ENCODE results near the gene DSCAM.

The DSCAM gene

DNA sequence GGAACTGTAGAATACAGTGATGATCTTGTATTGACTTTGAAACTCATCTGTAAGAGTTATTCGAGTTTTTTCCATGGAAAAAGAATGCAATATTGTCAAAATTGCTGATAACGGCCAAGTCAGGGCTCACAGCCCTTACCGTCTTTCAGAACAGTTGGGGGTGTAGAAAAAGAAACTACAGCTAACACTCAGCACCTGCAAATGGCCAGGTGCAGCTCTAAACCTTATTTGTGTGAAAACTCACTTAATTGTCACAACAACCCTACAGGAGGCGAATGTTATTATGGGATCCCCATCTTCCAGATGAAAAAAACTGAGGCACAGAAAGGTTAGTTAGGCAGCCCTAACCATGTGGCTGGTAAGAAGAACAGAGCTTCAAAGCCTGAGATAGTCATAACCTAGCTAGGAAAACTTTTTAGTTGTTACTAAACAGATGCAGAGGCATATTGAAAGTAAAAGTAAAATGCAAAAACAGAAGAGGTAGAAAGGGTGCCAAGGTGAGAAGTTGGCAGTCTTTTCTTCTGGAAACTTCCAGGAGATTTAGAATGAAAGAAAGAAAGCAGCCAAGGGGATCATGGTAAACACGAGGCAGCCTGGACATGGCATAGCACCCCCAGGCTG is 76.4 kb downstream of the DSCAM start:
- no peak for DNase-seq (ENCODE audit: low read depth in 4 of 4, low spot score in 1 of 4)

DNA sequence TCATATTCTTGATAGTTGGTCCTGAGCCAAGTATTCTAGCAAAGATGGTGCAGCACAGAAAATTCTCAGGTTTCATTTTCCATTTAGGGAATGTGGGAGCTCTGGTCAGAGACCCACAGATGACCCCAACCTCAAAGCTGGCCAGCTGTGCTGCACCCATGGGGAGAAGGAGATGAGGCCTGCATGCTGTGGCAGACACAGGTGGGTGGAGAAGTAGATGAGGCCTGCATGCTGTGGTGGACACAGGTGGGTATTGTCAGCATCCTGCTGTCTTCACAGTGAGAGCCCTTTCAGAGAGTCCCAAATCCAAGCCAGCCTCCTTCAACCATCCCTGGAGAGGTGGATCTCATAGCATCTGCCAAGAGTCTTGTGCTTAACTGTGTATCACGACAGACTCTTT is 77.7 kb downstream of the DSCAM start:
- DNase-seq (ENCODE audit: low read depth in 4 of 4, low spot score in 1 of 4), result no peak

GRCh38 chr21:40768056-40768455 is 78.9 kb downstream of the DSCAM start:
- DNase-seq (ENCODE audit: low read depth in 4 of 4, low spot score in 1 of 4), result no peak

- DNase-seq (ENCODE audit: low read depth in 4 of 4, low spot score in 1 of 4), result no peak
Observed at GRCh38 chr21:40766381-40766780, 80.6 kb downstream of the DSCAM start.

DNA sequence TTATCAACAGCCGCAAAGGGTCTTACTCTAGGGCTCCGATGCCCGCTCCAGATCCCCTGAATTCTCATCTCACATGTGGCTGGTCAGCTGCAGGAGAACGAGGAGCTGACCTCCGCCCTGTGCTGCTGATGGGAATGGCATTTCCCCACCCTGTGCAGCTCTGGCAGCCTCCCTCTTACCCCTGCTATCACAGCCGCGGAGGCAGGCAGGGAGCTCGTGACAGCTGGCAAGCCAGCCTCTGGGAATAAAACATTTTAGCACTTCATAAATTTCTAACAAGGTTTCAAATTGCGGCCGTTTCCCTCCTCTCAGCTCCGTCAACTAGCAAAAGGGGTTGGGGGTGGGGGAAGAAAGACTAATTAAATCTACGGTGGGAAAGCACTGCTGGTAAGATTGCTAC is 81.1 kb downstream of the DSCAM start:
- no peak for DNase-seq (ENCODE audit: low read depth in 4 of 4, low spot score in 1 of 4)

- no peak for DNase-seq (ENCODE audit: low read depth in 4 of 4, low spot score in 1 of 4)
Observed at GRCh38 chr21:40760821-40761220, 86.1 kb downstream of the DSCAM start.

- no peak for DNase-seq (ENCODE audit: low read depth in 4 of 4, low spot score in 1 of 4)
Observed at GRCh38 chr21:40759061-40759460, 87.9 kb downstream of the DSCAM start.

DNA sequence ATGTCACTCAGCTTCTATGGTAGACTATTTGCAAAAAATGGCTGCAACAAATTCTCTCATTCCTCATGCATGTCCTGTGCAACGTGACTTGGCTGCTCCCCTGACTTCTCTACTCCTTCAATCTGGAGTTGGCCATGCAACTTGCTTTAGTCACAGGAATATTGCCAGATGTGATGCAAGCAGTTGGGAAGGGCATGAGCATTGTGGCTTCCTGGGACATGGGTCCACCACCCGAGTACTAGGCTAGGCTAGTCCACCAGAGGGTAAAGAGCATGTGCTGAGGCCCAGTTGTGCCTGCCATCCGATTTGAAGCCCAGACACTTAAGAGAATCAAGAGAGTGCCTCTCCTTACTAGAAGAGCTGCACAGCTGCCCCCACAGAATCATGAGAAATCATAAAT is 89.6 kb downstream of the DSCAM start:
- no peak for DNase-seq (ENCODE audit: low read depth in 4 of 4, low spot score in 1 of 4)

- no peak for DNase-seq (ENCODE audit: low read depth in 4 of 4, low spot score in 1 of 4)
Observed at GRCh38 chr21:40754466-40754865, 92.5 kb downstream of the DSCAM start.

DNA sequence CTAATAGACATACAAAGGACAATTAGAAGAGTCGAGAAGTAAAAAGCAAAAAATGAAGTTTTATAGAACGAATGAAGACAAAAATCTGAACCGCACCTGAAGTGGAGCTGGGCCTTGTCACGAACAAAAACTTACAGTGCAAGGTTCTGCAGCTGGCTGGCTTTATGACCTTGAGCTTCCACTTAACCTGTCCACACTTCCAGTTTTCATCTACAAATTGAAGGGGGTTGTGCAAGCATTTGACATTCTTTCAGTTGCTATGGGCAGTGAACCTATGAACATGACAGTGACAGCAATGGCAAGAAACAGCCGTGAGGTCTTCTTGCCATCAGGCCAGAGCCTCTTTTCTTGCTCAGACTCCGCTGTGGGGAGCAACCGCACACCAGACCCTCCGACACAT is 93.2 kb downstream of the DSCAM start:
- DNase-seq (ENCODE audit: low read depth in 4 of 4, low spot score in 1 of 4), result no peak

DNA sequence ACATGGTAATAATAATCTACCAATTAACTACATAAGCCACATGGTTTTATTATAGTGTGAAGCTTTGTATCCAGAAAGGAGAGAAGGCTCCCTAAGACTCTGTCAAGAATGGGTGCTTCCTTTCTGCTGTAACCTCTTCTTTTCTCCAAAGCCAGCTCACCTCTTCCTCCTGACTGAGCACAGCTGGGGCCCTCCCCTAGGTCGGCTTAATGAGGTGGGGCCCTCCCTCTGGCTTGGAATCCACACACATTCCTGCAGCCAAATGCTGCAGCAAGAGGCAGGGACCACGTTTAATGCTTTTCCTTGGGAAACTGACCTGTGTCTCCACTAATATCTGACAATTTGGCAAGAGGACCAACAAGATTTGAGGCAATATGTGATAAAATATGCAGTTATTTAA is 94.8 kb downstream of the DSCAM start:
- no peak for DNase-seq (ENCODE audit: low read depth in 4 of 4, low spot score in 1 of 4)

GRCh38 chr21:40751221-40751620 is 95.7 kb downstream of the DSCAM start:
- DNase-seq (ENCODE audit: low read depth in 4 of 4, low spot score in 1 of 4), result no peak

GRCh38 chr21:40736145-40736544 is 110.8 kb downstream of the DSCAM start:
- DNase-seq (ENCODE audit: low read depth in 4 of 4, low spot score in 1 of 4), result no peak

- DNase-seq (ENCODE audit: low read depth in 4 of 4, low spot score in 1 of 4), result no peak
Observed at GRCh38 chr21:40733024-40733397, 113.9 kb downstream of the DSCAM start.

- no peak for DNase-seq (ENCODE audit: low read depth in 4 of 4, low spot score in 1 of 4)
Observed at GRCh38 chr21:40732253-40733023, 114.5 kb downstream of the DSCAM start.

GRCh38 chr21:40731206-40731605 is 115.8 kb downstream of the DSCAM start:
- DNase-seq (ENCODE audit: low read depth in 4 of 4, low spot score in 1 of 4), result no peak

DNA sequence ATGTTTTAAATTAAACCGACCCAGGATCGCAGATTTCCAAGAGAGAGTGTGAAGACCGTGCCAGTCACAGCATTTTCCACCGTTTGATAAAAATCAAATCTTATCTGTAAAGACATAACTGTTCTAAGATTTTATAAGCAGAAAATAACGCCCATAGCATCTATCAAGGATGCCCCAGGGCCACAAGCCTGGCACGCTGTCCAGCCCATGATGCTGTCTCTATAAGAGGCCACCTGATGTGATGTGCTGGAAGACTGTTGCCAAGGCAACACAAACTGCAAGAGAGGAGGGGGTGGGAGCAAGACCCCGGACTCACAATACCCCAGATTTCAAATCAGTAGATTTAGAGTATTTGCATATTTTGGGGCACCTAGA is 116.5 kb downstream of the DSCAM start:
- DNase-seq (ENCODE audit: low read depth in 4 of 4, low spot score in 1 of 4), result no peak

- DNase-seq (ENCODE audit: low read depth in 4 of 4, low spot score in 1 of 4), result no peak
Observed at GRCh38 chr21:40729761-40730425, 117.1 kb downstream of the DSCAM start.

- DNase-seq (ENCODE audit: low read depth in 4 of 4, low spot score in 1 of 4), result no peak
Observed at GRCh38 chr21:40723966-40724365, 123.0 kb downstream of the DSCAM start.

DNA sequence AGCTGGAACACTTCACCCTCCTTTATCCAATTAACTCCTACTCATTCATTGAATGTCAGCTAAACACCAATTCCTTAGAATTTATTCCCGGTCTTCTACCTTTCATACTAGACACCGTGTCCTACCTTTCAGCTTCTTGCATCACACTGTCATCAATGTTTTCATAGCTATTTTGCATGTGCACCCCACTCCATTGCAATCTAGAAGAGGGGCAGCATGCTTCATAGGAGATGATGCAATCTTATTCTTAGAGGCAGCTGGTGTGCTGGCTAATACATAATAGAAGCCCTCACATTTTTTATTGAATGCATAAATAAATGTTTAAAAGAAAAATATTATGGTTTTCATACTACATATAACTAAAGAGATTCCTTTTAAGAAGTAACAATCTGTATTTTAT is 123.6 kb downstream of the DSCAM start:
- no peak for DNase-seq (ENCODE audit: low read depth in 4 of 4, low spot score in 1 of 4)

DNA sequence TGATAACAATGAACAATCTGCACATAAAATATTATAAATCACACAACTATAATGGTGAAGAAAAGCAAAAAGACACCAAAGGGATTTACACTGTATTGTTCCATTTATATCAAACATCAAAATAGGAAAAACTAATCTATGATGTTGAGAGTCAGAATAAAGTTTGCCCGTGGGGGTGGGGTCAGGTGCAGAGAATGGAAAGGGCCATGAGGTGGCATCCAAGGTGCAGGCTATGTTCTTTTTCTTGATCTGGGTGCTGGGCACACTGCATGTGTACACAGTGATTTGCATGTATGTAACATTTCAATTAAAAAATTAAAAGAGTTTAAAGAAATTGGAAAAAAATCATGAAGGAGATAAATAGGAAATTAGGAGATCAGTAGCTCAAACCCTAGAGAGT is 127.3 kb downstream of the DSCAM start:
- no peak for DNase-seq (ENCODE audit: low read depth in 4 of 4, low spot score in 1 of 4)

- no peak for DNase-seq (ENCODE audit: low read depth in 4 of 4, low spot score in 1 of 4)
Observed at GRCh38 chr21:40717028-40717427, 129.9 kb downstream of the DSCAM start.

DNA sequence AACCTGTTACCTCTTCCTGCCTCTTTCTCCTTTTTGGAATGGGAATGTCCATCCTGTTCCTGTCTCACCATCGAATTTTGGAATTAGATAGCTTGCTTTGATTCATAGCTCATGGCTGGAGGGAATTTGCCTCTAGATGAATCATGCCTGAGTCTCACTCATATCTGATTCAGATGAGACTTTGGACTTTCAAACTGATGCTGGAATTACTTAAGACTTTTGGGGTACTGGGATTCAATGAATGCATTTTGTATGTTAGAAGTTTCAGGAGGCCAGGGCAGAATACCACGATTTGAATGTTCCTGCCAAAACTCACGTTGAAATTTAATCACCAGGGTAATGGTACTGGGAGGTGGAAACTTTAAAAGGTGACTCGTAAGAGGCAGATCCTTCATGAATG is 132.4 kb downstream of the DSCAM start:
- DNase-seq (ENCODE audit: low read depth in 4 of 4, low spot score in 1 of 4), result no peak
